Thoracic aorta (tissue), 2 donors: ENCODE measurements around the gene NBL1. TPM values are rescaled to one million over a fixed set of nuclear protein-coding genes. Genes with fewer than 3 reads are reported as not detected.
A peak's percentile ranks its signal among the peaks of the same experiment; 100 is the strongest.

ENCODE experiments used
- ATAC-seq: fragments of 150-250 bp; one replicate; pipeline ENCODE4 v1.8.0; 2017; ENCODE audit warnings: low read depth; ENCODE audit not compliant: insufficient number of reproducible peaks, low FRiP score
- DNase-seq: peaks from one replicate; pipeline ENCODE4 v3.0.0-alpha.2; 2020; ENCODE audit warnings: low spot score
- H3K27ac ChIP-seq, 2 donors: fragments of 200-600 bp; sonication (generic); 1 replicate in 1 of 2; 2 replicates in 1 of 2; pipeline ENCODE4 v1.5.1; 2016; ENCODE audit warnings: mild to moderate bottlenecking in 2 of 2, moderate library complexity in 2 of 2
- H3K27me3 ChIP-seq: fragments of 200-600 bp; sonication (generic); replicated peaks from 2 replicates; pipeline ENCODE4 v1.6.0; 2016; ENCODE audit warnings: mild to moderate bottlenecking; ENCODE audit not compliant: insufficient read depth
- H3K36me3 ChIP-seq: fragments of 200-600 bp; sonication (generic); one replicate; pipeline ENCODE4 v1.5.1; 2016
- H3K4me1 ChIP-seq, 2 donors: fragments of 200-600 bp; sonication (generic); 1 replicate in 1 of 2; 2 replicates in 1 of 2; pipeline versions ENCODE4 v1.5.1 to v1.6.0; 2016; ENCODE audit warnings: low read depth in 2 of 2, mild to moderate bottlenecking in 1 of 2; ENCODE audit not compliant: control insufficient read depth in 1 of 2
- H3K4me3 ChIP-seq: fragments of 200-600 bp; sonication (generic); 2 replicates; pipeline ENCODE4 v1.5.1; 2016; ENCODE audit warnings: mild to moderate bottlenecking
- H3K9me3 ChIP-seq: fragments of 200-600 bp; sonication (generic); 2 replicates; pipeline ENCODE4 v1.5.1; 2016
- CTCF ChIP-seq: fragments of 200-600 bp; sonication (generic); IDR thresholded peaks from one replicate; pipeline ENCODE4 v1.5.1; 2019; ENCODE audit warnings: antibody characterized with exemption
- total RNA-seq, 2 donors: library from RNA; depleted of rRNA; stranded (reverse); fragments of >200 nt; gene quantifications; one replicate each; pipeline versions ENCODE4 v1.1.0 to v1.2.3, GENCODE V29; 2016

NBL1 gene
- total RNA-seq, 2 donors from 2014 or later, result 77.0 to 82.0 TPM

- Histone ChIP-seq H3K4me1 (peaks cover 22 to 67% of the 10 kb centered on the region in 2 donors), H3K27ac (peak overlapping the region; percentile 30 to 37), H3K27me3 (no peaks in the 10 kb centered on the region), H3K36me3 (no peaks in the 10 kb centered on the region), H3K9me3 (no peaks in the 10 kb centered on the region), H3K4me3 (no peak overlapping the region)
- TF ChIP-seq CTCF, result no peak
- no peak for DNase-seq
- no peak for ATAC-seq
Measured at GRCh38 chr1:19648239-19648638, 4.1 kb downstream of the NBL1 start.

- Histone ChIP-seq H3K36me3 (no peaks in the 10 kb centered on the region), H3K27me3 (no peaks in the 10 kb centered on the region), H3K9me3 (no peaks in the 10 kb centered on the region), H3K4me3 (no peak overlapping the region), H3K4me1 (peaks cover 22 to 64% of the 10 kb centered on the region in 2 donors), H3K27ac (peak overlapping the region; percentile 30 to 37)
- DNase-seq (no peak), ATAC-seq (no peak)
- no peak for TF ChIP-seq CTCF
Measured at GRCh38 chr1:19648689-19649088, 4.6 kb downstream of the NBL1 start.

GRCh38 chr1:19650416-19651140 is 6.5 kb downstream of the NBL1 start:
- TF ChIP-seq CTCF, result no peak
- ATAC-seq (no peak), DNase-seq (no peak)
- H3K27me3 ChIP-seq, result no peaks in the 10 kb centered on the region
- H3K9me3 ChIP-seq, result no peaks in the 10 kb centered on the region
- peaks cover 22 to 67% of the 10 kb centered on the region in 2 donors for H3K4me1 ChIP-seq
- H3K27ac ChIP-seq, result peak overlapping the region; percentile 50 to 53
- peaks cover 3% of the 10 kb centered on the region for H3K36me3 ChIP-seq
- peak overlapping the region; percentile 35 for H3K4me3 ChIP-seq

- Histone ChIP-seq H3K27ac (peak overlapping the region; percentile 50 to 53), H3K36me3 (peaks cover 8% of the 10 kb centered on the region), H3K9me3 (no peaks in the 10 kb centered on the region), H3K4me1 (peaks cover 19 to 60% of the 10 kb centered on the region in 2 donors), H3K4me3 (peak overlapping the region; percentile 35), H3K27me3 (no peaks in the 10 kb centered on the region)
- DNase-seq, result no peak
- peak; percentile 64 for TF ChIP-seq CTCF
- no peak for ATAC-seq
Measured at GRCh38 chr1:19651141-19651737, 7.1 kb downstream of the NBL1 start.

GRCh38 chr1:19654386-19654785 is 10.3 kb downstream of the NBL1 start:
- H3K4me3 ChIP-seq, result no peak overlapping the region
- DNase-seq (no peak), ATAC-seq (no peak)
- peaks cover 18% of the 10 kb centered on the region for H3K36me3 ChIP-seq
- H3K27ac ChIP-seq, result no peak overlapping the region
- no peaks in the 10 kb centered on the region for H3K9me3 ChIP-seq
- no peaks in the 10 kb centered on the region for H3K27me3 ChIP-seq
- no peak for TF ChIP-seq CTCF
- peaks cover 11 to 37% of the 10 kb centered on the region in 2 donors for H3K4me1 ChIP-seq
